ENCODE results near the gene BTN2A1.
"Not testable (repeated sequence)": the region's sequence is repeated elsewhere in the genome, so short reads cannot be mapped to it uniquely, and the experiment has no call there.

The BTN2A1 gene

DNA sequence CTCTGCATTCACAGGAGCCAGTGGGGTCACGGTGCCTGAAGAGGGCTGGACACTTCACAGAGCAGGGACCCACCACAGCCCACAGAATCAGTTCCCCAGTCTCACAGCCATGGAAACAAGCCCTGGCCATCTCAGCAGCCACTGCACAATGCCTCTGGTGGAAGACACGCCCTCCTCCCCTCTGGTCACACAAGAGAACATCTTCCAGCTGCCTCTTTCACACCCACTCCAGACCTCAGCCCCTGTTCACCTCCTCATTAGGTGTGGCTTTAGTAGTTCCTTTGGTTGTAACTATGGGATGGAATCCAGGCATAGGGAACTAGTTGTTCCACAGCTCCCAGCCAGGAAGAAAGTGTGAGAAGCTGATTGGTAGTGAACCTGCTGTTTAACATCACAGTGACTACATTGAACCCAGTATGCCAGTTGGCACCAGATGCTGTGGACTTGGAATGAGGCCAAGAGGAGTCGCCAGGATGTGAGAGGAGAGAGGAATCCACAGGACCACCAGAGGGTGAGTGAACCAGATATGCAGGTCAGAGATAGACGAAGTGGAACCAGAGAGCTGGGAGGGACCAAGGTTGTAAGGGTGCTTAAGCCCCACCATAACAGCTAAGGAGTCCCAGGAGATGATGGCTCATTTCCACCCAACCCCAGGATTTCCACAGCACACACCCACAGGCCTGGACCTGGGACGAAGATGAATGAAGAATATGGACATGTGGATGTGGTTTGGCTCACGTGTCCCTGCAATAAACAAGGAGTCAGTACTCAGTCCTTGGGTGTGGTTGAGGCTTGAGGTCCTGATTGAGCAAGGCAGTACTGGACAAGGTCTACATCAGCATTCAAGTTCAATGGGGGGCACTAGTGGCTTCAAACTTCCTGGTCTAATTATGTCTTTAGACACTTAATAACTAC is 26.2 kb upstream of the BTN2A1 start:
- in situ Hi-C loops (cut with MboI; ENCODE audit: low sequenced_read_pairs), result no loop called here

DNA sequence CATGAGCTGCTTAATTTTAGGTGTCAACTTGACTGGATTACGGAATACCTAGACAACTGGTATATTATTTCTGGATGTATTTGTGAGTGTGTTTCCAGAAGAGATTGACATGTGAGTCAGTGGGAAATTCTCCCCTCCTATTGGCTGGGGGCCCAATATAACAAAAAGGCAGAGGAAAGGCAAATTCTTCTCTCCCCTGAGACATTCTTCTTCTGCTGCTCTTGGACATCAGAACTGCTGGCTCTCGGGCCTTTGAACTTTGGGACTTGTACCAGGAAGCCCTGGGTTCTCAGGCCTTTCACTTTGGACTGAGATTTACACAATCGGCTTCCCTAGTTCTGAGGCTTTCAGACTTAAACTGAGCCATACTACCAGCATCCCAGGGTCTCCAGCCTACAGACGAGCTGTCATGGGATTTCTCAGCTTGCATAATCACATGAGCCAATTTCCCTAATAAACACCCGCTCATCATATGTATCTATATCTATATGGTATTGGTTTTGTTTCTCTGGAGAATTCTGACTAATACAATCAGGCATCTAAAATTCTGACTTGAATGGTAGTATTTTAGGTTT is 25.0 kb upstream of the BTN2A1 start:
- in situ Hi-C loops (cut with MboI; ENCODE audit: low sequenced_read_pairs), result no loop called here

GRCh38 chr6:26433680-26434079 is 24.1 kb upstream of the BTN2A1 start:
- in situ Hi-C loops (cut with MboI; ENCODE audit: low sequenced_read_pairs), result not testable (repeated sequence)

- in situ Hi-C loops (cut with MboI; ENCODE audit: low sequenced_read_pairs), result no loop called here
Measured at GRCh38 chr6:26436018-26436417, 21.7 kb upstream of the BTN2A1 start.

- in situ Hi-C loops (cut with MboI; ENCODE audit: low sequenced_read_pairs), result no loop called here
Measured at GRCh38 chr6:26437550-26437949, 20.2 kb upstream of the BTN2A1 start.

DNA sequence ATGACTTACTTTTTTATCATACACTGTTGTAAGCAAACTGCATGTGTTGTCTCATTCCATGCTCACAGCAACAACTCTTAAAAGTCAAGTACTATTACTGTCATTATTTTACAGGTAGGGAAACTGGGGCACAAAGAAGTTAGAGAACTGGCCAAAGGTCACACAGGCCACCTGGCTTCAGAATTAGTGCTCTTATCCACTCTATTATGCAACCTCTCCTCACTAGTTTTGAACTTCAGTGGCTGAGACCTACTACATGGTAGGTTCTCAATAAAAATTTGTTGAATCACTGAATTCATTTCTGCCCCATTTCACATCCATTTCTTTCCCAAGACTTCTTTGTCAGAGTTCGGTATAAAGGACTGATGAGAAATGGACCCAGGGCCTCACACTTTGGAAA is 19.8 kb upstream of the BTN2A1 start:
- in situ Hi-C loops (cut with MboI; ENCODE audit: low sequenced_read_pairs), result no loop called here

GRCh38 chr6:26439151-26440125 is 18.3 kb upstream of the BTN2A1 start:
- in situ Hi-C loops (cut with MboI; ENCODE audit: low sequenced_read_pairs), result no loop called here

DNA sequence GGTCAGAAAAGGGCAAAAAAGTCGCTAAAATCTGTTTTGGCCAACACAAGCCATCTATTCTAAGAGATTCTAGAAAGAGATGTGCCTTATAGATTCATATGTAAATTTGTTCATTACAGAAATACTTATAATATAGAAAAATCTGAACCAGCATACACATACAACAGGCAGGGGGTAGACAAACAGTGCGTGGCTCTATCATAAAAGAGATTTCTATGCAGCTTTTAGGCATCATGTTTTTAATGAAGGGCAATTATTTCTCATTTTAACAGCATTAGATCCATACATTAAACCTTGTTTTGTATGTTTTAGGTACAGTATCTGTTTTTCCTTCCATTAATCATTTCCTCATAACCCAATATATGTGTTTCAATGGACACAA is 16.8 kb upstream of the BTN2A1 start:
- in situ Hi-C loops (cut with MboI; ENCODE audit: low sequenced_read_pairs), result no loop called here

DNA sequence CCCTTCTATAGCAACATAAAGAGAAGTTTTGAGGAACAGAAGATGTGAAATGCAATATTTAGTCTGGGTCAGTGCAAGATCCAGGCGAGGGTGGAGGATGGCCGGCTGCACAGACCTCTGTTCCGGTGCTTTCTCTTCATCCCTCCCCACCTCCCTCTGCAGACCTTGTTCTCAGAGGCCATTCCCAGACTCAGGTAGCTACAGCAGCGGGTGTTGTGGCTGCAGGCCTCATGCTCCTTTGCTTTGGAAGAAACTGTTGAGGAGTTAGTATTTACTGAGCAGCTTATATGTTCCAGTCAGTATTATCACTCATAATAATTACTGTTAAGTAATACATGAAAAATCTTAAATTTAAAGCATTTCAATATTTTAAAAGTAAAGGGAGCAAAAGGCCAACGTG is 15.8 kb upstream of the BTN2A1 start:
- in situ Hi-C loops (cut with MboI; ENCODE audit: low sequenced_read_pairs), result no loop called here

GRCh38 chr6:26445934-26446667 is 11.7 kb upstream of the BTN2A1 start:
- in situ Hi-C loops (cut with MboI; ENCODE audit: low sequenced_read_pairs), result no loop called here

GRCh38 chr6:26447257-26447656 is 10.5 kb upstream of the BTN2A1 start:
- in situ Hi-C loops (cut with MboI; ENCODE audit: low sequenced_read_pairs), result no loop called here

DNA sequence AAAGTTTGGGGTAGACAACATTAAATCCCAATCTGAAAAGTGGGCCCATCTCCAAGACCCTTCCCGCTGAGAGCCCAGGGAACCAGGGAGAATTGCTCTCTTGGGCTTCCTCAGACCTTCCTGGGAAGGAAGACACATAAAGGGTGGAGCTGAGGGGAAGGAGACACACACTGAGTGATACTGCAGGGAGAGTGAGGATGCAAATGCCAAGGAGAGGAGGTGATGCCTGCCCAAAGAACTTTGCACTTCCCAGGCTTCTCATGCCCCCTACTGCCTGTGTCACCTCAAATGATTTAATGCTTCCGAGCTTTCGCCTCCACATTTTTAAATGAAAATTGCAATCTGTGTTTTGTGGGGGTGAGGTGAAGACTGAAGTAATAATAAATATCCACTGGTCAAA is 7.5 kb upstream of the BTN2A1 start:
- in situ Hi-C loops (cut with MboI; ENCODE audit: low sequenced_read_pairs), result no loop called here

- in situ Hi-C loops (cut with MboI; ENCODE audit: low sequenced_read_pairs), result no loop called here
Measured at GRCh38 chr6:26452631-26453235, 5.0 kb upstream of the BTN2A1 start.

- in situ Hi-C loops (cut with MboI; ENCODE audit: low sequenced_read_pairs), result no loop called here
Measured at GRCh38 chr6:26454631-26455030, 3.1 kb upstream of the BTN2A1 start.

DNA sequence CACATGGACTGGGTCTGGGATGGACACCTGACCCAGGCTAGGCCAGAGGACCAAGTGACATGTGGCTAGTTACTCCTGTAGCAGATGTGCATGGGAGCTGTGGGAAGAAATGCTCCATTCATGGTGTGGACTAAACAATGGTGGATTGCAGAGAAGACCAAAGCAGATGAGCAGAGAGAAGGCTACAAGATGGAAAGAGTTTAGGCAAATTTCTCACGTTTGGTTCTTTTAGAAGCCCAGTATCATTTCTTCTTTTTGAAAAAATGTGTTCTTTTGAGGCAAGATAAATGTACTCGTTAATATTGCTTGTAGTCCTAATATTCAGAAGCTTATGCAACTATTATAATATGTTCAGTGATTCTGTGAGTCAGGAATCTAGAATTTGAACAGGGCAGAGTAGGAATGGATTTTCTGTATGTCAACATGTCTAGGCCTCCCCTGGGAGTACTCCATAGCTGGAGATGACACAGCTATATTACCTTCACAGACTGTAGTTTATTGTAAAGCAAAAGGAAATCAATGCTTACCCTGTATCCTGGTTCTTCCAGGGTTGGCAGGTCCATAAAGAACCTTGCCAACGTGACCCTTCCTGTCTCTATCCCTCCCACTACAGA is 2.3 kb upstream of the BTN2A1 start:
- in situ Hi-C loops (cut with MboI; ENCODE audit: low sequenced_read_pairs), result no loop called here

GRCh38 chr6:26457264-26457805 is 420 bp upstream of the BTN2A1 start:
- in situ Hi-C loops (cut with MboI; ENCODE audit: low sequenced_read_pairs), result no loop called here

- in situ Hi-C loops (cut with MboI; ENCODE audit: low sequenced_read_pairs), result no loop called here
Measured at GRCh38 chr6:26459023-26459810, 1.5 kb downstream of the BTN2A1 start.

- in situ Hi-C loops (cut with MboI; ENCODE audit: low sequenced_read_pairs), result not testable (repeated sequence)
Measured at GRCh38 chr6:26461353-26461752, 3.6 kb downstream of the BTN2A1 start.

DNA sequence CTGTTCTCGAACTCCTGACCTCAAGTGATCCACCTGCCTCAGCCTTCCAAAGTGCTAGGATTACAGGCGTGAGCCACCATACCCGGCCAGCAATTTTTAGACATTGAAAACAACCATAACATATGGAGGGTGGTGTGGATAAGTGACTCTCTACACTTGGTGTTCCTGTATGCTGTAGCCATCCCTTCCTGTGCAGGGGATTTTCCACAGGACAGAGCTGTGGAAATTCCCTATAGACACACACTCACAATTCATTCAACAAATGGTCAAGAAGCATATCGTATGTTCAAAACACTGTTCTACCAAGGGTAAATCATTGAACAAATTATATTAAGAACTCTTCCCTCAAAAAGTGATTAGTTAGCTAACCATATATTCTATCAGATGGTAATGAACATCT is 6.3 kb downstream of the BTN2A1 start:
- in situ Hi-C loops (cut with MboI; ENCODE audit: low sequenced_read_pairs), result no loop called here

All from HL-60/S4 (cell line).